ENCODE data around the gene CLASP2. TPM values are rescaled to one million over a fixed set of nuclear protein-coding genes. Genes with fewer than 3 reads are reported as not detected.

CLASP2 gene
- total RNA-seq, 2 donors from 2014 or later: 73.8 to 82.3 TPM

DNA sequence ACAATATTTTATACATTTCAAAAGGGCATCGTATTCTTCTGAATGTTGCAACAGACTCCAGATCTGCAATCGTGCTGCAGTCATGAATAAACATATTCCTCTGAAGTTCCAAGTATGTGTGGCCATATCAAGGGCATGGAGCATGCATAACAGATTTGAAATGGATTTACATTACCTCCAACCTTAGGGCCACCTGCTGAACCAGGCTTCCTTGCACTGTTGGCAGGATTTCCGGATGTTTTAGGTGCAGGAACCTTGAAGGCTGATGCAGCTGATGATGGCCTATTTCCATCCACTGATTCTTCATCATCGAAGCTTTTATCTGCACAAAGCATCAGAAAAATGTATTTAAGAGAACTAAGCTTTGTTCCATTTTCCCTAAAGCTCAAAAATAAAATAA is 73.5 kb downstream of the CLASP2 start:
- Mint-ChIP-seq H3K9me3 (no peaks in the 10 kb centered on the region), H3K27me3 (no peaks in the 10 kb centered on the region), H3K4me1 (ENCODE audit: low read depth in 2 of 2) (peaks cover 17 to 19% of the 10 kb centered on the region in 2 donors), H3K27ac (no peak overlapping the region), H3K36me3 (peaks cover 6% of the 10 kb centered on the region), H3K4me3 (no peak overlapping the region)
- DNase-seq (ENCODE audit: low spot score) (no peak), ATAC-seq (no peak)

DNA sequence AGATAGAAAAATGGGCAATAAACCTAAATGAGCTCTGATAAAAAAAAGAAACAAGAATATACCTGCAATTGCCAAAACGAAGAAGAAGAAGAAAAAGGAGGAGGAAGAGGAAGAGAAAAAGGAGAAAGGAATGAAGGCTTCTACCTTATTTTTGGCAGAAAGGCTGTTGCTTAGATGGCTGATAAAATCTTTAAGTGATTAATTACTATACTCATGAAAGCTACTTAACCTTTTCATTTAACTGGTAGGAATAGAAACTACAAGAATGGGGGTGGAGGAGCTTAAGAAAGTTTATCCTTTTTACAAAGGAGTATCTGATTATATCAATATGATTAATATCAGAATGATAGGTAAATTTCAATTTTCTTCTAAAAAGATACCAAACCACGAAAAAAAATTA is 75.2 kb downstream of the CLASP2 start:
- H3K4me1 Mint-ChIP-seq (ENCODE audit: low read depth in 2 of 2): peaks cover 10 to 14% of the 10 kb centered on the region in 2 donors
- no peak overlapping the region for H3K4me3 Mint-ChIP-seq
- no peaks in the 10 kb centered on the region for H3K27me3 Mint-ChIP-seq
- peaks cover 6% of the 10 kb centered on the region for H3K36me3 Mint-ChIP-seq
- no peaks in the 10 kb centered on the region for H3K9me3 Mint-ChIP-seq
- no peak overlapping the region for H3K27ac Mint-ChIP-seq
- no peak for DNase-seq (ENCODE audit: low spot score)
- no peak for ATAC-seq

DNA sequence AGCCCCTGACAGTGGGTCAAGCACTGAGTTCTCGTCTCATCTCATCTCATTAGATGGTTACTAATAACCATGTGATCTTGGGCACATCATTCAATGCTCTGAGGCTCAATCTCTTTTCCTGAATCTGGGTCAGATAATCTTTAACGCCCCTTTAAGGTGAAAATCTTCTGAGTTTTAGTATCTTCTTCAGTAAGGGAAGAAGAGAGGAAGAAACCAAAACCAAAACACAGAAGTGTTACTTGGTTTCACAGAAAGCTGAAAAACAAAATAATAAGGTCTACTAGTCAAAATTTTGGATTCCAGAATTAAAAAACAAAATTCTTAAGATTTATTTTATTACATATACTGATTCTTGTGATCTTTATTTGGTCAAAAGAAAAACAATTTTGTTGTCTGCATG is 78.2 kb downstream of the CLASP2 start:
- ATAC-seq (no peak), DNase-seq (ENCODE audit: low spot score) (no peak)
- Mint-ChIP-seq H3K9me3 (no peaks in the 10 kb centered on the region), H3K36me3 (peaks cover 6% of the 10 kb centered on the region), H3K27me3 (no peaks in the 10 kb centered on the region), H3K4me1 (ENCODE audit: low read depth in 2 of 2) (peaks cover 0 to 6% of the 10 kb centered on the region in 2 donors), H3K4me3 (no peak overlapping the region), H3K27ac (no peak overlapping the region)

- no peaks in the 10 kb centered on the region for H3K9me3 Mint-ChIP-seq
- DNase-seq (ENCODE audit: low spot score): no peak
- H3K4me3 Mint-ChIP-seq: no peak overlapping the region
- no peaks in the 10 kb centered on the region for H3K27me3 Mint-ChIP-seq
- peaks cover 1% of the 10 kb centered on the region for H3K36me3 Mint-ChIP-seq
- no peak overlapping the region for H3K27ac Mint-ChIP-seq
- peaks cover 0 to 3% of the 10 kb centered on the region in 2 donors for H3K4me1 Mint-ChIP-seq (ENCODE audit: low read depth in 2 of 2)
- ATAC-seq: no peak
Observed at GRCh38 chr3:33637482-33637881, 80.6 kb downstream of the CLASP2 start.

DNA sequence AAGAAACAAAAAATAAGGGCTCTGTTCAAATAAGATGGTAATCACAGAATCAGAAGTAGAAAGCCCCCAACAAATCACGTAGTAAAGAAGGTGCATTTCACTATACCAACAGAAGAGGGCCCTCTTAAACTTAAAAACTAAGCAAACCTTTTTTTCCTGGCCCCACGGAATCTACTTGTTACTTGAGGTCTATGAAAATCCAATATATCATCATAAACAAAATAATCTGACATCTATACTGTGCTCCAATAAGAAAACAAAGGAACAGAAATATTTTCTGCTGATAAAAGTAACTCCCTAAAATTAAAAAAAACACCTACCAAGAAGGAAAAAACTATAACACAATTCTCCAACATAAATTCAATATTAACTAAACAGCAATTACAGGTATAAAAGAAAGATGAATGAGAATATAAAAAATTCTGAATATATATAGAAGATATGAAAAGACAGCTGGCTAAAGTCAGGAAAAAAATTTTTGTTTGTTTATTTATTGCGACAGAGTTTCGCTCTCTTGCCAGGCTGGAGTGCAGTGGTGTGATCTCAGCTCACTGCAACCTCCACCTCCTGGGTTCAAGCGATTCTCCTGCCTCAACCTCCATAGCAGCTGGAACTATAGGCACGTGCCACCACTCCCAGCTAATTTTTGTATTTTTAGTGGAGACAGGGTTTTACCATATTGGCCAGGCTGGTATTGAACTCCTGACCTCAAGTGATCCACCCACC is 81.8 kb downstream of the CLASP2 start:
- ATAC-seq (no peak), DNase-seq (ENCODE audit: low spot score) (no peak)
- Mint-ChIP-seq H3K36me3 (no peaks in the 10 kb centered on the region), H3K4me3 (no peak overlapping the region), H3K4me1 (ENCODE audit: low read depth in 2 of 2) (peaks cover 0 to 3% of the 10 kb centered on the region in 2 donors), H3K27ac (peak overlapping the region in 1 of 2 donors; percentile 75), H3K9me3 (no peaks in the 10 kb centered on the region), H3K27me3 (no peaks in the 10 kb centered on the region)

- no peaks in the 10 kb centered on the region for H3K36me3 Mint-ChIP-seq
- H3K27ac Mint-ChIP-seq: no peak overlapping the region
Observed at GRCh38 chr3:33634262-33634661, 83.8 kb downstream of the CLASP2 start.

DNA sequence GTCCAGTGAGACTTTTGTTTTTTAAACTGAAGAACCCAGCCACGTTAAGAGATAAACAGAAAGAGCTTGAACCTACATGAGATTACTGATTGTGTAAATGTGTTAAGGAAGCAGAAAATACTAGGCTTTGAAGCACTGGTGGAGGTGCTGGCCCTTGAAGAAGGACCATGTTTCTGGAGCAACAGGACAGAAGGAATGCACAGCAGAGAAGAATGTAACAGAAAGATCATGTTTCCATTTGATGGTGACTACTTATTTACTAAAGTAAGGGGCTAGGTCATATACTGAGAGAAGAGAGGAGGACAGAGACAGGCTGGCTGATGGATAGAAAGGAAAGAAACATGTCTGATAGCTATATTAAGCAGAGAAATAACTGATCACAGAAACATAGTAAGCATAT is 88.8 kb downstream of the CLASP2 start:
- Mint-ChIP-seq H3K4me1 (ENCODE audit: low read depth in 2 of 2) (no peaks in the 10 kb centered on the region), H3K9me3 (no peaks in the 10 kb centered on the region), H3K27ac (no peak overlapping the region), H3K27me3 (no peaks in the 10 kb centered on the region), H3K36me3 (no peaks in the 10 kb centered on the region), H3K4me3 (no peak overlapping the region)
- no peak for ATAC-seq
- no peak for DNase-seq (ENCODE audit: low spot score)

More at GRCh38 chr3:33634262-33634661, 83.8 kb downstream of the CLASP2 start:
- H3K4me1 Mint-ChIP-seq (ENCODE audit: low read depth in 2 of 2): no peaks in the 10 kb centered on the region
- no peak for DNase-seq (ENCODE audit: low spot score)
- H3K4me3 Mint-ChIP-seq: no peak overlapping the region
- H3K27me3 Mint-ChIP-seq: no peaks in the 10 kb centered on the region
- ATAC-seq: no peak
- no peaks in the 10 kb centered on the region for H3K9me3 Mint-ChIP-seq

GRCh38 chr3:33624756-33625155 is 93.3 kb downstream of the CLASP2 start:
- H3K36me3 Mint-ChIP-seq: peaks cover 14% of the 10 kb centered on the region
- H3K4me1 Mint-ChIP-seq (ENCODE audit: low read depth in 2 of 2): no peaks in the 10 kb centered on the region
- H3K4me3 Mint-ChIP-seq: no peak overlapping the region
- no peaks in the 10 kb centered on the region for H3K9me3 Mint-ChIP-seq
- H3K27me3 Mint-ChIP-seq: no peaks in the 10 kb centered on the region
- DNase-seq (ENCODE audit: low spot score) (no peak), ATAC-seq (no peak)
- H3K27ac Mint-ChIP-seq: no peak overlapping the region

GRCh38 chr3:33613041-33613440 is 105.0 kb downstream of the CLASP2 start:
- DNase-seq (ENCODE audit: low spot score) (no peak), ATAC-seq (no peak)
- Mint-ChIP-seq H3K36me3 (peaks cover 7% of the 10 kb centered on the region), H3K27ac (no peak overlapping the region), H3K27me3 (no peaks in the 10 kb centered on the region), H3K4me3 (no peak overlapping the region), H3K9me3 (no peaks in the 10 kb centered on the region), H3K4me1 (ENCODE audit: low read depth in 2 of 2) (no peaks in the 10 kb centered on the region)

DNA sequence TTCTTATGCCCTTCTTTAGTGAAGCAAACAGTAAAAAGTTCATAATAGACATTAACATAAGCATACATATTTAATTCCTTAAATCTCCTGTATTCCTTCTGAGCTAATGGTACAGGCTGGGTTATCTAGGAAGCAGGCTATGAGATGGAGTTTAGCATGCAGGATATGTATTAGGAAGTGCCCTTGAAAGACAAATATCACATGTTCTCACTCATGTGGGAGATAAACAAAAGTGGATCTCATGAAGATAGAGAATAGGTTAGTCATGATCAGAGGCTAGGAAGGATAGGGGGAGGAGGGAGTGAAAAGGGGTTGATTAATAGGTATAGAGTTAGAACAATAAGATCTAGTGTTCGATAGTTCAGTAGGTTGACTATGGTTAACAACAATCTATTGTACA is 105.4 kb downstream of the CLASP2 start:
- Mint-ChIP-seq H3K27ac (no peak overlapping the region), H3K9me3 (no peaks in the 10 kb centered on the region), H3K27me3 (no peaks in the 10 kb centered on the region)

GRCh38 chr3:33602829-33603228 is 115.2 kb downstream of the CLASP2 start:
- Mint-ChIP-seq H3K4me3 (no peak overlapping the region), H3K27ac (no peak overlapping the region), H3K9me3 (no peaks in the 10 kb centered on the region), H3K27me3 (no peaks in the 10 kb centered on the region), H3K36me3 (peaks cover 19% of the 10 kb centered on the region), H3K4me1 (ENCODE audit: low read depth in 2 of 2) (peaks cover 6 to 7% of the 10 kb centered on the region in 2 donors)
- DNase-seq (ENCODE audit: low spot score) (no peak), ATAC-seq (no peak)

More for the DNA sequence above, 105.4 kb downstream of the CLASP2 start:
- ATAC-seq (no peak), DNase-seq (ENCODE audit: low spot score) (no peak)
- Mint-ChIP-seq H3K4me3 (no peak overlapping the region), H3K36me3 (peaks cover 9% of the 10 kb centered on the region), H3K4me1 (ENCODE audit: low read depth in 2 of 2) (no peaks in the 10 kb centered on the region)

DNA sequence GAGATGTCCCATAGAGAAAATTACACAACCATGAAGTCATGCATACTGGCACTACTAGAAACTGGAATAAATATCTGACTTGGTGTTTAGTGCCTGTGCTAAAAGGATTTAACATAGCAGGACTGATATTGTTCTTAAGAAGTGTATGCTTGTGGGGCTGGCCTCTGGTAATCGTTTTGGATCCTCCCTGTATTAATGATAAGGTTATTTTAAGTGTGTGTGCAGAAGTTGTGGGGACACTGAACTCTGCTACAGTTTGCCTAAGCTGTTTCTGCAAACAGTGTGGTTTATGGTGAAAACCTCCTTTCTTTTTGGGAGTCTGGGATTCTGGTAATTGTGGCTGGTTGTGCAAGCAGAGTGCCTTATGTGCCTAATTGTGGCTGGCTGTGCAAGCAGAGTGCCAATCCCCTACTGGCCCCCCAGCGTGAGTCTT is 120.8 kb downstream of the CLASP2 start:
- DNase-seq (ENCODE audit: low spot score) (no peak), ATAC-seq (peak in 1 of 2 donors; percentile 36)
- H3K27ac Mint-ChIP-seq: peak overlapping the region in 1 of 2 donors; percentile 2
- H3K36me3 Mint-ChIP-seq: peaks cover 7% of the 10 kb centered on the region
- no peaks in the 10 kb centered on the region for H3K9me3 Mint-ChIP-seq
- H3K4me1 Mint-ChIP-seq (ENCODE audit: low read depth in 2 of 2): peaks cover 7 to 15% of the 10 kb centered on the region in 2 donors
- no peaks in the 10 kb centered on the region for H3K27me3 Mint-ChIP-seq
- H3K4me3 Mint-ChIP-seq: no peak overlapping the region

DNA sequence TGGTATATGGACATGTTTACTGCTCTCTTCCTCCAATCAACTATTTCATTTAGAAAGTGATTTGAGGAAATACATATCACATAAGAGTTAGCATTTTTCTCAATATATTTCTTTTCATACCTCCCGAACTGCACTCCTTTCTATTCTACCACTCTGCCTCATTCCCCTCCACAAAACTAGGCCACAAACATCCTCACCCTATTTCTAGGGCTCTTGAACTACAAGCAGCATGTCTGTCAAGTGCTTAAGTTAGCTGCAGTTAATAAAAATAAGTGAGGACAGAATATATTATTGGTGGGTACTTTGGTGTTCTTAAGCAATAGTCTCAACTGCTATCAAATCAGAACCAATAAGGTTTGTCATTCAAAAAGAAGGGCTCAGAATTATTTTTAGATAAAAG is 125.1 kb downstream of the CLASP2 start:
- no peak overlapping the region for H3K4me3 Mint-ChIP-seq
- H3K9me3 Mint-ChIP-seq: no peaks in the 10 kb centered on the region
- peaks cover under 1 to 9% of the 10 kb centered on the region in 2 donors for H3K4me1 Mint-ChIP-seq (ENCODE audit: low read depth in 2 of 2)
- H3K27me3 Mint-ChIP-seq: no peaks in the 10 kb centered on the region
- peaks cover 11% of the 10 kb centered on the region for H3K36me3 Mint-ChIP-seq
- DNase-seq (ENCODE audit: low spot score): no peak
- ATAC-seq: no peak
- H3K27ac Mint-ChIP-seq: no peak overlapping the region

DNA sequence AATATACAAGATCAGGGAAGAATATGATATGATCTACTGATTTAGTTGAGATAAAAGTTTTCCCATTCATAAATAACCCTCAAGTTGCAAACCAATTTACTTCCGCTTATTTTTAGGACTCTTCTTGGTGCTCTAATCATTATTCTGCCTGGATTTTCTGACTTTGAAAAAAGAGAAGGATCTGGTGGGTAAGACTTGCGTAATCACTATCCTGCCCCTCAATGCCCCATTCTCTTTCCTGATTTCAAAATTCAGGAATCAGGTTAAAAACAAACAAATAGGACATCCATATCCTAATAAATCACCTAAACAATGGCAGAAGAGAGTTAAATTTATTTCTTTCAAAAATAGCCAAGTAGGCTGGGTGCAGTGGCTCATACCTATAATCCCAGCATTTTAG is 127.5 kb downstream of the CLASP2 start:
- DNase-seq (ENCODE audit: low spot score): no peak
- H3K27ac Mint-ChIP-seq: peak overlapping the region in 1 of 2 donors; percentile 8
- peaks cover 11% of the 10 kb centered on the region for H3K36me3 Mint-ChIP-seq
- no peaks in the 10 kb centered on the region for H3K27me3 Mint-ChIP-seq
- no peak for ATAC-seq
- peaks cover 0 to 3% of the 10 kb centered on the region in 2 donors for H3K4me1 Mint-ChIP-seq (ENCODE audit: low read depth in 2 of 2)
- no peaks in the 10 kb centered on the region for H3K9me3 Mint-ChIP-seq
- H3K4me3 Mint-ChIP-seq: no peak overlapping the region

DNA sequence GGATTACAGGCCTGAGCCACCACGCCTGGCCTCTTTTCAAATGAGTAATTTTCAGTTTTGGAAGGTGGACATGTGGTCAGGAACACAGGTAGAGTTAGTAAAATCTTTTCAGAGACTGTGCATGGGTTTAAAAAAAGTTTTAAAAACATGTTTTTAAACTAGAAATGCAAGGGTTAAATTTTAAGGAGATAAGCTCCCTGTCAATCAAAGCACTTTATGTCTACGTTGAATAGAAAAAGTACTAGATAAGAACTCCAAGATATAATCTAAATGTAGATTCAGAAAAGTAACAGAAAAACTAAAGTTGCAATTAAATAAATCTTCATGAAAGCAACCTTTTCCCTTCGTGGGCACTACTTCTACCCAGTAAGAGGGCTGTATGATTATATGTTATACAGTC is 131.7 kb downstream of the CLASP2 start:
- DNase-seq (ENCODE audit: low spot score) (no peak), ATAC-seq (no peak)
- no peak overlapping the region for H3K4me3 Mint-ChIP-seq
- H3K36me3 Mint-ChIP-seq: peaks cover 15% of the 10 kb centered on the region
- no peak overlapping the region for H3K27ac Mint-ChIP-seq
- H3K9me3 Mint-ChIP-seq: no peaks in the 10 kb centered on the region
- no peaks in the 10 kb centered on the region for H3K27me3 Mint-ChIP-seq
- no peaks in the 10 kb centered on the region for H3K4me1 Mint-ChIP-seq (ENCODE audit: low read depth in 2 of 2)

All from natural killer cell treated with Interleukin-12 subunit alpha and Interleukin-12 subunit beta and Interleukin-15 and Interleukin-18, amount 100 ng/mL, for 72 hours (primary cell).